Endodermal cell (in vitro differentiated cells): ENCODE results near the gene PRDM16. TPM values are rescaled to one million over a fixed set of nuclear protein-coding genes. Genes with fewer than 3 reads are reported as not detected.

Experiments used
- DNase-seq: peaks from one replicate; pipeline ENCODE4 v3.0.0-alpha.2; 2017
- H3K27ac ChIP-seq: 2 replicates; pipeline ENCODE4 v1.5.1; 2013; ENCODE audit warnings: mild to moderate bottlenecking, low read depth, low read length, moderate library complexity
- H3K27me3 ChIP-seq: 2 replicates; pipeline ENCODE4 v1.6.1; 2013; ENCODE audit warnings: mild to moderate bottlenecking, low read length, moderate library complexity; ENCODE audit not compliant: insufficient read depth, control insufficient read depth, poor library complexity, severe bottlenecking
- H3K36me3 ChIP-seq: 2 replicates; pipeline ENCODE4 v1.7.0; 2013; ENCODE audit warnings: mild to moderate bottlenecking, low read length, moderate library complexity; ENCODE audit not compliant: control insufficient read depth, insufficient read depth
- H3K4me1 ChIP-seq: one replicate; pipeline ENCODE4 v1.7.0; 2013; ENCODE audit warnings: low read length; ENCODE audit not compliant: control insufficient read depth, insufficient read depth
- H3K4me3 ChIP-seq: 2 replicates; pipeline ENCODE4 v1.5.1; 2013; ENCODE audit warnings: mild to moderate bottlenecking, low read length, moderate library complexity
- H3K9ac ChIP-seq: 2 replicates; pipeline ENCODE4 v1.6.1; 2013; ENCODE audit warnings: mild to moderate bottlenecking, low read length, moderate library complexity; ENCODE audit not compliant: poor library complexity, severe bottlenecking; ENCODE audit errors: extremely low read depth
- H3K9me3 ChIP-seq: 2 replicates; pipeline ENCODE4 v1.6.1; 2013; ENCODE audit warnings: mild to moderate bottlenecking, low read length, moderate library complexity; ENCODE audit not compliant: control insufficient read depth
- H3K27ac Mint-ChIP-seq: 2 replicates; pipeline ENCODE4 v1.8.0; 2020; ENCODE audit warnings: mixed read lengths
- H3K27me3 Mint-ChIP-seq: 2 replicates; pipeline ENCODE4 v1.8.0; 2021; ENCODE audit warnings: mild to moderate bottlenecking, mixed read lengths; ENCODE audit not compliant: insufficient read depth
- H3K36me3 Mint-ChIP-seq: 2 replicates; pipeline ENCODE4 v1.8.0; 2020; ENCODE audit warnings: low read depth, mixed read lengths
- H3K4me1 Mint-ChIP-seq: 2 replicates; pipeline ENCODE4 v1.8.0; 2020; ENCODE audit warnings: mixed read lengths
- H3K4me3 Mint-ChIP-seq: 2 replicates; pipeline ENCODE4 v1.8.0; 2020; ENCODE audit warnings: mild to moderate bottlenecking, moderate library complexity, mixed read lengths
- H3K9me3 Mint-ChIP-seq: 2 replicates; pipeline ENCODE4 v1.8.0; 2020; ENCODE audit warnings: mild to moderate bottlenecking, mixed read lengths
- WGBS, 2 experiments: methylation state at CpG; one replicate each; pipeline versions ENCODE4 v1.1.5 to v1.1.7; 2013; ENCODE audit warnings: missing lambda C conversion rate in 2 of 2, mixed read lengths in 1 of 2; ENCODE audit not compliant: insufficient coverage in 1 of 2, insufficient read length in 1 of 2; 5-methylcytosine and 5-hydroxymethylcytosine counted together
- total RNA-seq, 2 donors: library from RNA; stranded (reverse); fragmentation: NEBNext Ultra II Directional in 1 of 2; extraction: Animal tissue kit (Norgen Biotek cat#: 25700) in 1 of 2; gene quantifications; 2 replicates in 1 of 2; 3 replicates in 1 of 2; pipeline ENCODE4 v1.2.1, GENCODE V29; 2021
- TF ChIP-seq, protein P1 (sequence below): fragments of 200-600 bp; sonication (generic); conservative IDR thresholded peaks from 2 replicates; pipeline ENCODE4 v1.5.0; 2021; ENCODE audit warnings: antibody characterized with exemption, mild to moderate bottlenecking

PRDM16 gene
- total RNA-seq, 2 donors from 2014 or later, result 2.1 to 4.0 TPM

GRCh38 chr1:3318329-3318728, 249.3 kb downstream of the PRDM16 start:
- Mint-ChIP-seq H3K9me3 (no peaks in the 10 kb centered on the region), H3K36me3 (no peaks in the 10 kb centered on the region), H3K4me3 (no peak overlapping the region), H3K27me3 (peaks cover 10% of the 10 kb centered on the region), H3K27ac (no peak overlapping the region), H3K4me1 (peaks cover 19% of the 10 kb centered on the region)
- Histone ChIP-seq H3K27me3 (peaks cover 22% of the 10 kb centered on the region), H3K27ac (no peak overlapping the region), H3K4me3 (no peak overlapping the region), H3K9me3 (no peaks in the 10 kb centered on the region), H3K9ac (no peak overlapping the region), H3K36me3 (no peaks in the 10 kb centered on the region), H3K4me1 (peaks cover 11% of the 10 kb centered on the region)
- 91 to 100% methylated on average over 1 to 2 of the region's 2 CpGs for WGBS, 2 experiments
- TF ChIP-seq, protein P1, sequence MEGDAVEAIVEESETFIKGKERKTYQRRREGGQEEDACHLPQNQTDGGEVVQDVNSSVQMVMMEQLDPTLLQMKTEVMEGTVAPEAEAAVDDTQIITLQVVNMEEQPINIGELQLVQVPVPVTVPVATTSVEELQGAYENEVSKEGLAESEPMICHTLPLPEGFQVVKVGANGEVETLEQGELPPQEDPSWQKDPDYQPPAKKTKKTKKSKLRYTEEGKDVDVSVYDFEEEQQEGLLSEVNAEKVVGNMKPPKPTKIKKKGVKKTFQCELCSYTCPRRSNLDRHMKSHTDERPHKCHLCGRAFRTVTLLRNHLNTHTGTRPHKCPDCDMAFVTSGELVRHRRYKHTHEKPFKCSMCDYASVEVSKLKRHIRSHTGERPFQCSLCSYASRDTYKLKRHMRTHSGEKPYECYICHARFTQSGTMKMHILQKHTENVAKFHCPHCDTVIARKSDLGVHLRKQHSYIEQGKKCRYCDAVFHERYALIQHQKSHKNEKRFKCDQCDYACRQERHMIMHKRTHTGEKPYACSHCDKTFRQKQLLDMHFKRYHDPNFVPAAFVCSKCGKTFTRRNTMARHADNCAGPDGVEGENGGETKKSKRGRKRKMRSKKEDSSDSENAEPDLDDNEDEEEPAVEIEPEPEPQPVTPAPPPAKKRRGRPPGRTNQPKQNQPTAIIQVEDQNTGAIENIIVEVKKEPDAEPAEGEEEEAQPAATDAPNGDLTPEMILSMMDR, result no peak
- DNase-seq, result no peak

DNA sequence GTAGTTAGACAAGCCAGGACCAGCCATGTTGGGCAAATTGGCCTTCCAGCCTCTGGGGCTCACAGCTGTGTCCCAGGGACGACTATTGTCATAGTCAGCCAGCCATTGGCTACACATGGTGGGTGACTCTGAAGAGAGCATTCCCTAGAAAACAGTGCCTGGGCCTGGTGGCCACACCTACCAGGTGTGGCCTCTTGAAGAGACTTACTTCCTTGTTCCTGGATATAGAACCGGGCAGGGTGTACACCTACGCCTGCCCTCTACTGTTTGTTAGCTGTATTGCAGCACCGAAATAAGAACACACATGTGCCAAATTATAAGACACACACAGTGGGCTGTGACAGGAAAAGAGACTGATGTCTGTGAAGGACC, 250.9 kb downstream of the PRDM16 start:
- TF ChIP-seq, protein P1, result peak; percentile 87
- Histone ChIP-seq H3K27me3 (peaks cover 7% of the 10 kb centered on the region), H3K9me3 (no peaks in the 10 kb centered on the region), H3K9ac (no peak overlapping the region), H3K36me3 (no peaks in the 10 kb centered on the region), H3K27ac (no peak overlapping the region), H3K4me1 (peaks cover 7% of the 10 kb centered on the region), H3K4me3 (no peak overlapping the region)
- H3K36me3 Mint-ChIP-seq, result no peaks in the 10 kb centered on the region
- no peak overlapping the region for H3K27ac Mint-ChIP-seq
- 14 to 33% methylated on average over 2 to 4 of the region's 4 CpGs for WGBS, 2 experiments
- peaks cover under 1% of the 10 kb centered on the region for H3K27me3 Mint-ChIP-seq
- no peak overlapping the region for H3K4me3 Mint-ChIP-seq
- no peaks in the 10 kb centered on the region for H3K9me3 Mint-ChIP-seq
- DNase-seq, result peak; percentile 89
- H3K4me1 Mint-ChIP-seq, result peaks cover 8% of the 10 kb centered on the region

DNA sequence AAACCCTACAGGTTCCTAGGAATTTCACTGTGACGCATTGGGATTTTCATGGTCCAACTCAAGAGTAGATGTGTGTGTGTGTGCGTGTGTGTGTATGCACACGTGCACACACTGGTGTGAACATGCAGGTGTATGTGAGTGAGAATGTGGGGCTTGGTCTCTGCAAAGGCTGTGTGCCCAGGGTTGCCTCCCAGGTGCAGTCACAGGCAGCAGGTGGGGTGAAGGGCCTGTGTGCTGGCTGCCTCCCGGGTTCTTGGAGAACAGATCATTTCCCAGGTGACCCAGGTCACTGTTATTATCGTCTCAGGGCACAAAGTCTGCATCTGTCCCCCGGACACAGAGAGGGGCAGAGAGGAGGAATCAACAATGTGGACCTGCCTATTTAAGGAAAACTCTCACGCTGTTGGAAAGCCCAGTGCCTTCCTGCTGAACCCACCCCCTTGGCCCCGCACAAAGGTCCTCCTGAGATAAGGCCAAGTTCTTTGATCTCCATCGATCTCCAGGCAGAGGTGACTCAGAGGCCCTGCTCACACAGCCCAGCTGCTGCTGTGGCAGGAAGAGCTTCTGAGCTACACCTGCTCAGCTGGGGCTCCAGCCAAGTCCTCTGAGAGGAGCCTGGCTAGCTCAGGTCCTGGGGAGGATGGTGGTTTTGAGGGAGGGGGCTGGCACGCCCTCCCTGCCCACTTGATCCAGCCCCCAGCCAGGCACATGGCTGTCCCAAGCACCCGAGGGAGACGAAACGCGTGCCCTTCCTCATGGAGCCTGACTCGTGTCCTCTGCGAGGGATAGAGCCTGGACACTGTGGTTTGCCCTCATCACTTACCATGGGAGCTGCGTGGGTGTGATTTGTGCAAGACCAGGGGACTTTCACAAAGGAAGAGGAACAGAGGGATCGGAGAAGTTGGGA, 251.5 kb downstream of the PRDM16 start:
- Mint-ChIP-seq H3K9me3 (no peaks in the 10 kb centered on the region), H3K36me3 (no peaks in the 10 kb centered on the region), H3K4me1 (peaks cover 4% of the 10 kb centered on the region), H3K27ac (no peak overlapping the region), H3K27me3 (no peaks in the 10 kb centered on the region), H3K4me3 (no peak overlapping the region)
- no peaks in the 10 kb centered on the region for H3K9me3 ChIP-seq
- peak; percentile 72 for DNase-seq
- no peak overlapping the region for H3K27ac ChIP-seq
- TF ChIP-seq, protein P1, result peak; percentile 22
- WGBS, 2 experiments, result 80 to 81% methylated on average over 6 to 18 of the region's 18 CpGs
- no peaks in the 10 kb centered on the region for H3K36me3 ChIP-seq
- peaks cover 7% of the 10 kb centered on the region for H3K4me1 ChIP-seq
- peaks cover 3% of the 10 kb centered on the region for H3K27me3 ChIP-seq
- no peak overlapping the region for H3K9ac ChIP-seq
- no peak overlapping the region for H3K4me3 ChIP-seq
